Measurements from ENCODE around the gene FAM234B.

FAM234B gene

DNA sequence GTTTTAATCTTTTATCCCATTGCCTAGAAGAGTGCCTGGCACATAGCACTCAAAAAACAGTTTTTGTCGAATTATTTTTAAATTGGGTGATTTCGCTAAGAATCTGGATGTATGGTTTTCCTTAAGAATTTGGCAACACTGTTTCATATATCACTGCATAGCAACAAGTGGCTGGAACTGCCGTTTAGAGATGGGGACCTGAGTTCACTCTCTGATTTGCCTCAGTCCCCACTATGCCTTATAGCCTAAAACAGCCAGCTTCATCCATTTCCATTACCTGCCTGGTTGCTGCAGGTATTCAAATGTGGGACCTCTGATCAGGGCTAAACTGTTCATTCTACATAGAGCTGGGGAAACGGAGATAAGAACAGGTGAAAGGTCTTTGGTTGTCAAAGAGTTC, 45.9 kb upstream of the FAM234B start:
- no peak for DNase-seq (ENCODE audit: low read depth)
- no peak overlapping the region for H3K4me3 ChIP-seq (ENCODE audit: low read depth, low read length)
- TF ChIP-seq CTCF (IDR thresholded peaks at IDR 0.05; ENCODE audit: low read depth, low read length) (no peak), MYC (IDR thresholded peaks at IDR 0.05; ENCODE audit: low read depth, low read length) (no peak), POLR2A (IDR thresholded peaks at IDR 0.05; ENCODE audit: extremely low read depth, insufficient read length) (no peak)
- TF ChIP-seq, protein P1, sequence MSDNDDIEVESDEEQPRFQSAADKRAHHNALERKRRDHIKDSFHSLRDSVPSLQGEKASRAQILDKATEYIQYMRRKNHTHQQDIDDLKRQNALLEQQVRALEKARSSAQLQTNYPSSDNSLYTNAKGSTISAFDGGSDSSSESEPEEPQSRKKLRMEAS (IDR thresholded peaks at IDR 0.05; ENCODE audit: low read depth, low read length), result no peak

DNA sequence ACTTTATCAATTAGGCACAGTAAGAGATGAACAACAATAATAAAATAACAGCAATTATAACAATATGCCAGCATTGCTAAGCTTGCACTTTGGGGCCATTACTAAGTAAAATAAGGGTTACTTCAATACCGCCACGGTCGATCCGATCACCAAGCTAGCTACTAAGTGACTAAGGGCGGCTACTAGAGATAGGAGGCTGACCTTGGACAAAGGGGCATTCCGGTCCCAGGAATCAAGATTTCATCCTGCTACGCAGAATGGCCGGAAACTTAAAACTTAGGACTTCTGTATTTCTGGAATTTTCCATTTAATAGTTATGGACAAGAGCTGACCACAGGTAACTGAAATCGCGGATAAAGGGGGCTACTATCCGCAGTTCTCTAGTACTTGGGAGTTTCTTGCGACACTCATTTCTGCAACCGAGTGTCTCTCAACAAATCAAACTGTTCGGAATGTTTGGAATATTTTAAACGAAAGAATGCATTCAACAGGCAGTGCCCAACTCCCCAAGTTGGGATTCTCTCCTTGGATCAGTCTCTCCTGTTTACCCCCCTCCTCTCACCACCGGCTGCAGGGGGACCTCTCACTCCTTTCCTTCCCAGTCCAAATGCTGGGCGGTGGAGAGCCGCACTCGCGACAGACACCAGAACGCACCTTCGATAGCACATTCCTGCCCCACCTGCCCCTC, 44.8 kb upstream of the FAM234B start:
- H3K4me3 ChIP-seq (ENCODE audit: low read depth, low read length), result peak overlapping the region; percentile 80
- DNase-seq (ENCODE audit: low read depth), result no peak
- no peak for TF ChIP-seq MYC (IDR thresholded peaks at IDR 0.05; ENCODE audit: low read depth, low read length)
- TF ChIP-seq POLR2A (IDR thresholded peaks at IDR 0.05; ENCODE audit: extremely low read depth, insufficient read length), result no peak
- TF ChIP-seq CTCF (IDR thresholded peaks at IDR 0.05; ENCODE audit: low read depth, low read length), result no peak
- TF ChIP-seq, protein P1 (IDR thresholded peaks at IDR 0.05; ENCODE audit: low read depth, low read length), result no peak

GRCh38 chr12:12999959-13000615, 44.1 kb upstream of the FAM234B start, which contains the start of gene HEBP1:
HEBP1 (minus strand) TSS chr12:13000265; CDS start chr12:13000114, 151 bp downstream.
- DNase-seq (ENCODE audit: low read depth), result peak; percentile 91
- TF ChIP-seq CTCF (IDR thresholded peaks at IDR 0.05; ENCODE audit: low read depth, low read length), result no peak
- TF ChIP-seq, protein P1 (IDR thresholded peaks at IDR 0.05; ENCODE audit: low read depth, low read length), result peak; percentile 38; the same call in 1 of the 2 replicates
- peak; percentile 48; the same call in 1 of the 2 replicates for TF ChIP-seq MYC (IDR thresholded peaks at IDR 0.05; ENCODE audit: low read depth, low read length)
- TF ChIP-seq POLR2A (IDR thresholded peaks at IDR 0.05; ENCODE audit: extremely low read depth, insufficient read length), result peak; percentile 67
- H3K4me3 ChIP-seq (ENCODE audit: low read depth, low read length), result peak within 1 kb of the TSS; percentile 80

DNA sequence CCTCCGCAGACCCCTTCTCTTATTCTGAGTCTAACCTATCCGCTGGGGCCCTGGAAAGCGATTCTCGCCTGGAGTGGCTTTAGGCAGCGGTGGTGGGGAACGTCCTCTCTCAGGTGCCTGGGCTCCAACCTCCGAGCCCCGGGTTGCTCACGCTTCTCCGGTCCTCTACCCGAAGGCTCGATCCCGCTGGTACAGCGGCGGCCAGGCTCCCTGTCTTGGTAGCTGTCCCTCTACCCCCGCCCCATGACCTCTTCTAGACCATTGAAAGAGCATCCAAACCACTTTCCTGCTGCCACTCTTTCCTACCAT, 43.6 kb upstream of the FAM234B start:
- DNase-seq (ENCODE audit: low read depth), result no peak
- peak overlapping the region; percentile 68 for H3K4me3 ChIP-seq (ENCODE audit: low read depth, low read length)
- TF ChIP-seq MYC (IDR thresholded peaks at IDR 0.05; ENCODE audit: low read depth, low read length) (no peak), POLR2A (IDR thresholded peaks at IDR 0.05; ENCODE audit: extremely low read depth, insufficient read length) (no peak), CTCF (IDR thresholded peaks at IDR 0.05; ENCODE audit: low read depth, low read length) (no peak)
- TF ChIP-seq, protein P1 (IDR thresholded peaks at IDR 0.05; ENCODE audit: low read depth, low read length), result no peak

DNA sequence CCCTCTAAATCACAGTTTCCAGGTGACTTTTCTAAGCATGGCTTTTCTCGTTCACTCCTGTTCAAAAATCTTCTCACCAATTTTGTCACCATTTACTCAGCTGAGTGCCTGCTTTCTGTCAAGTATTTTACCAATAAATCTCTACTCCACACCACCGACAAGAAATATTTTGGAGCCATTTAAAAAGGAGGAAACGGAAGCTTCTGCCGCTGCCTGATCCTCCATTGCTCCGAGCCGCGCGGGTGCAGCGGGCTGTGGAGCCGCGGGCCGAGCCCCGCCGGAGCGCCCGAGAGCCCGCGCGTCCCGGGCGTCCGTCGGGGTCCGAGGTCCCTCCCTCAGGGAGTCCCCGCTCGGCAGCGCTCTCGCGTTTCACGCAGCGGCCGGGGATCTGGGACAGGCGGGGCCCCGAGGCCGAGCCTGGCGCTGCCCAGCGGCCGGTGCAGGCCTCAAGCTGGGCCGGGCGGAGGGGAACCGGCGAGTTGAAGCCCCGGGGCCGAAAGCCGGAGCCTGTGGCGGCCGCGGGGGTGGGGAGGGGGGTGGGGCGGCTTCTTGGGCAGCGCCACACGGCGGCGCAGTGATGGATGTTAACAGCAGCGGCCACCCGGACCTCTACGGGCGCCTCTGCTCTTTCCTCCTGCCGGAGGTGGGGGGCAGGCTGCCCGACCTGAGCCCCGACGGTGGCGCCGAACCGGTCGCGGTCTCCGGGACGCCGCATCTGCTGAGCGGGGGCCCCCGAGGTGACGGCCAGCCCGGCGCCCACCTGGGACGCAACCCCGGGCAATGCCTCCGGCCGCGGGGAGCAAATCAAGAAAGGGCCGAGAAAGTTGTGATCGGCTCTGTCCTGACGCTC, 43.0 kb upstream of the FAM234B start:
- peak overlapping the region; percentile 68 for H3K4me3 ChIP-seq (ENCODE audit: low read depth, low read length)
- peak; percentile 74 for DNase-seq (ENCODE audit: low read depth)
- no peak for TF ChIP-seq POLR2A (IDR thresholded peaks at IDR 0.05; ENCODE audit: extremely low read depth, insufficient read length)
- TF ChIP-seq MYC (IDR thresholded peaks at IDR 0.05; ENCODE audit: low read depth, low read length), result no peak
- TF ChIP-seq, protein P1 (IDR thresholded peaks at IDR 0.05; ENCODE audit: low read depth, low read length), result no peak
- TF ChIP-seq CTCF (IDR thresholded peaks at IDR 0.05; ENCODE audit: low read depth, low read length), result no peak

All from NB4 (cell line).